Left ventricle myocardium superior (tissue), 1 donor: ENCODE data around the gene BATF3. TPM values are rescaled to one million over a fixed set of nuclear protein-coding genes. Genes with fewer than 3 reads are reported as not detected.
A peak's percentile ranks its signal among the peaks of the same experiment; 100 is the strongest.

Source experiments
- ATAC-seq: fragments of 200-7000 bp; cut with Tn5 transposase; one replicate; pipeline ENCODE4 v1.9.1; 2020; ENCODE audit warnings: mild to moderate bottlenecking, moderate library complexity
- DNase-seq: peaks from one replicate; pipeline ENCODE4 v3.0.0-alpha.2; 2020
- intact Hi-C: fragments of 100-400 bp; cut with micrococcal nuclease; formaldehyde crosslinking; loops from one replicate; pipeline ENCODE4 v1.11.0; 2022
- total RNA-seq: library from RNA; stranded (reverse); fragmentation: NEBNext Ultra II Directional; extraction: Animal tissue kit (Norgen Biotek cat#: 25700); gene quantifications from one replicate; pipeline ENCODE4 v1.2.1, GENCODE V29; 2021
- donor health status: DM: no; HTN: yes; CAD: no; lungs with severe emphysema.

BATF3 gene
- total RNA-seq, 1 donor from 2014 or later = 1.6 TPM

DNA sequence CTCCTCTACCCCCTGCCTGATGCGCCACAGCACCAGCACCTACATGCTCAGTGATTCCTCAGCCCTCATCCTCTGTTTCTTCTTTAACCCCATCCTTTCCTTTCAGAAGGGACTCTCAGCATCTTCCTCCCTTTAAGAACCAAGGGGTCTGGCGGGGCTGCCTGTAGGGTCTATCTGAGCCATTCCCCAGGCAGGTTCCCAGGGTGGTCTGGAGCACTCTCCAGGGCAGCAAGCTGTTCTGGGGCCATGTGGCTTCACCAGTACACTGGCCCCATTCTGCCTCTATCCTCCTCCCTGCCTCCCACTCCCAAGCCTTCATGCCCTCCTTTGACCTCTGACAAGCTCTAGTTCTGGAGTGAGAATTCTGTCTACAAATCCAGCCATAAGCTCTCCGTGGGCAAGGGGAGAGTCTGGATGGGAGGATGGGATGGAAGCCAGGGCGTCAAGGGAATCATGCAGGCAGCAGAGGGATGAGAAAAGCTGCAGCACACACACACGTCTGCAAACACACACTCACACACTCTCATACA is 10.4 kb downstream of the BATF3 start:
- intact Hi-C loops = no loop called here
- no peak for ATAC-seq

DNA sequence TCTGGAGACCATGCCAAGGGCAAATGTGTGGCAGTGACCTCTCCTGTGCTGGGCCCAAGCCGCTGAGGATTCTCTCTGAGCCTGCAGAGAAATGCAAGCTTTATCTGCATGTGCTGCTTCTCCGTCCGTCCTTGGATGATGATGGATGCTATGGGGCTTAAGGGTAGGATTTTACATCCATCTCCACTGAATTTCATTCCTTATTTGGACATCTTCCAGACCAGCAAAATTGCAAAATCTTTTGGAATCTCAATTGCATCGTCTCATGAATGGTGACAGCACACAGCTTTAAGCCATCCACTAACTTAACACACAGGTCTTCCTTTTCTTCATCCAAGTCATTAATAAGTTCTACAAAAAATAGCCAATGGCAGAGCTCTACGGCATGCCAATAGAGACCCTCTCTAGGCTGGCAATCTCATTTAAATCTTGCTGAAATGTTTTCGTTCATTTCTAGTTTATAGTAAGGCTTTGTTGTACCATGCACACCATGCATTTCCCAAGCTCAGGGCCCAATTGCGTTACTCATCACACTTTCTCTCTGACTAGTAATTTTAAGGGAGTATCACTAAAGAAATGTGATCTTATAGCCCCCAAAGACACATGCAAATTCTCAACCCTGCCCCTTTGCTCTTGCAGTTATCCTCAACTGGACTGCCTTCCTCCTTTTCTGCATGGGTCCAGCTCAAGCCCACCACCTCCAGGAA is 11.1 kb downstream of the BATF3 start:
- no peak for DNase-seq
- intact Hi-C loops = no loop called here
- ATAC-seq = no peak

More for the DNA sequence above, 10.4 kb downstream of the BATF3 start:
- DNase-seq = no peak

DNA sequence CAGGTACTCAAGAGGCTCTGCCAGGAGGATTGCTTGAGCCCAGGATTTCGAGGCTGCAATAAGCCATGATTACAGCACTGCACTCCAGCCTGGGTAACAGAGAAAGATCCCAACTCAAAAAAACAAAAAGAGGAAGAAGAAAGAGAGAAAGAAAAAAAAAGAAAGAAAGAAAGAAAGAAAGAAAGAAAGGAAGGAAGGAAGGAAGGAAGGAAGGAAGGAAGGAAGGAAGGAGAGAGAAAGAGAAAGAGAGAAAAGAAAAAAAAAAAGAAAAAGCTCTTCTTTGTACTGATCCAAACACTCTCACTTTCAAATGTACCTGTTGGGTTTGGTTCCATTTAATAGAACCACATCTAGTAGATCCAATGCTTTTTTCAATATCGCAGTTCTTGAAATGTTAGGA is 11.8 kb downstream of the BATF3 start:
- intact Hi-C loops = no loop called here
- ATAC-seq (no peak), DNase-seq (no peak)

DNA sequence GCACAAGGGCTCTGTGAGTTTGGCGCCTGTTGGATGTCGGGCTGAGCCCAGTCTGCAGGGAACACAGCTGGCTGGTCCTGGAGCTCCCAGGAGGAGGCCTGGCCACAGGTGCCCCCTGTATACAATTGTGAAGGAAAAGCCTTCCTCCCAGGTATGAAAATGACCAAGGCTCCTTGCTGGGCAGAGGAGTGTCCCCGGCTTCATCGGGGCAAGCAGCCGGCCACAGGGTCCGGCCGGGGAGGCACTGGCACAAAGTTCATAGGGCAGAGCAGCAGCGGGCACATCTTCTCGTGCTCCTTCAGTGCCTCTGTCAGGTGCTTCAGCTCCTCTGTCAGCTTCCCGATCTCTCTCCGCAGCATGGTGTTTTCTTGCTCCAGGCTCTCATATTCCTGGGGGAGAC is 13.0 kb downstream of the BATF3 start:
- intact Hi-C loops = no loop called here
- no peak for ATAC-seq
- DNase-seq = no peak

DNA sequence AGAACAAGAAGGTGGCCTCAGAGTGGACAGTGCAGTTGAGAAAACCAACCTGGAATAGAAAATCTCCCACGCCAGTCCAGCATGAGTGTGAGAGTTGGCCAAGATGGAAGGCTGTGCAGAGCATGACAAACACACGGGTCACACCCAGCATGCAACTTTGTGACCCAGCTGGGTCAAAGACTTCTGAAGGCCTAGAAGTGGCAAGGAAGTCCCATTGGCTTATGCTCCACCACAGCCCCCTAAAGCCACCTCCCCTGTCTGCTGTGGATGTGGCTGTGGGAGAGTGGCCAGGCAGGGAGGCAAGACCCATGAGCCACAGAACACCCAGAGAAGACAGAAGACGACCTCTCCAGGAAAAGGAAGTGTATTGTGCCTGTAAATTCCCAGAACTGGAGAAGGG is 13.6 kb downstream of the BATF3 start:
- intact Hi-C loops = no loop called here
- DNase-seq (no peak), ATAC-seq (no peak)

DNA sequence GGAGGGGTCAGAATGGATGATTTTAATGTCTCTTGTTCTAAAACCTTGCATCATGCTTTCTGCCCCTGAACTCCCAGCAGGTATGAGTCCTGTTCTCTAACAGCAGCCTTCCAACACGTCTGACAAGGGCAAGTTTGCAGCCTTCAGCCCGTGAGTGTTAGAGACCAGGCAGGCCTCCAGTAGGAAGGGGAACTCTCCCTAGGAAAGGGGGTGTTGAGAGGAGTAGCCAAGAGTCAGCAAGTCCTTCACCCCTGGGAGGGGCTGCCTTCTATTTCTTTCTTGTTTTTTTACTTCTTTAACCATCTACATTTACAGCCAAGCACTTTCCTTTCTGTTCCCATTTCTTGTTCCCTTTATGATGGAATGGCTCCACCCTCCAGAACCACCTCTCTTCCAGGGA is 14.2 kb downstream of the BATF3 start:
- intact Hi-C loops = no loop called here
- no peak for DNase-seq
- ATAC-seq = peak; percentile 39

DNA sequence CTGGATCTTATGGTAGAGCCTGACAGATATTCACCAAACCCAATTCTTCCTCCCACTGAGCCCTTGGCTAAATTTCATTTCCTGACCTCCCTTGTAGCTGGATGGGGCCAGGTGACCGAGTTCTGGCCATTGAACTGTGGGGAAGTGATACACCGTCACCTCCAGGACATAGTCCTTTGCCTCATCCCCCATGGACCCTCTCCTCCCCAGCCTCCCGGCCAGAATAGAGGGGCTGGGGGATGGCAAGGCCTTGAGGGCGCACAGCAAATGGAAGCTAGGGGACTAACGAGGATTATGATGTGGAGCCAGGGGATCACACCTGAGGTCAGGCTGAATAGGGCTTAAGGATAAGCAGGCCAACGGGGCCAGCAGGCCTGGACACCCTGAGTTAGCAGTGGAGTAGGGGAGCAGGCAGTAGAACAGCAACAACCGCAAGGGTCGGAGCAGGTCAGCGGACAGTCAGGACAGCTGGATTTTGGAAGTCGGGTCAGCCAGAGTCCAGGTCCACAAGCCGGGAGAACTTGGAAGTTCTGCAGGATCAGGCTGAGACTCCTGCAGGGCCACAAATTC is 15.0 kb downstream of the BATF3 start:
- no peak for DNase-seq
- no peak for ATAC-seq
- intact Hi-C loops = no loop called here

DNA sequence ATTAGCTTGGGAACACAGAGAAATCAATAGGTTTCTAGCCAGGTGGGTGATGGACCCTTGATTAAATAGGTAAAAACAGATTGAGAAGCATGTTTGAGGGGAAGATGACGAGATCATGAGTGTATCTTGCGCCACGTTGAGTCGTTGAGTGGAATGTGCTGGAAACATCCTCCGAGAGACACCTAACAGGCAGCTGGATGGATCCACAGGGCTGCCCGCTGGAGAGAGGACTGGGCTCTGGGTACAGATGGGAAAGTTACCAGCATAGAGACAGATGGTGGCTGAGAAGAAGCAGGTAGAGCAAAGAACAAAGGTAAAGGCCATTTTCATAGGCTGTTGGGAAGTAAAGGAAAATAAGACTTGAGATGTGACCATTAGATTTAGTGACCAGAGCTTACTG is 15.6 kb downstream of the BATF3 start:
- no peak for ATAC-seq
- intact Hi-C loops = no loop called here
- no peak for DNase-seq

DNA sequence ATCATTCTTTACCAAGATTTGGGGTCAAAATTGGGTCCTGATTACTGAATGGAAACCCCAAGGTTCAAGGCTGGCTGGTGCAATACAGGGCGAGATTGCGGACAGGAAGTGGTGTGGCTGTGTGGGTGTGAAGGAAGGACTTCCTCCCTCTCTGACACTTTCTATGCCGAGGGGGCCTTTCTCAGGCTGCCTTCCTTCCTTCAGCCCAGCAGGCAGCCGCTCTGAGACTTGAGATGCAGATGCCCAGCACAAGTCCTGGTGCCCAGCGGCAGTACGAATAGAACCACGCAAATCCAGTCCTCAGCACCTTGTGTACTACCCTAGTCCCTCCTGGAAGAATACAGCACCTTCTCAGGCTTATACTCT is 16.3 kb downstream of the BATF3 start:
- ATAC-seq (peak; percentile 73), DNase-seq (peak; percentile 42)
- intact Hi-C loops = no loop called here

DNA sequence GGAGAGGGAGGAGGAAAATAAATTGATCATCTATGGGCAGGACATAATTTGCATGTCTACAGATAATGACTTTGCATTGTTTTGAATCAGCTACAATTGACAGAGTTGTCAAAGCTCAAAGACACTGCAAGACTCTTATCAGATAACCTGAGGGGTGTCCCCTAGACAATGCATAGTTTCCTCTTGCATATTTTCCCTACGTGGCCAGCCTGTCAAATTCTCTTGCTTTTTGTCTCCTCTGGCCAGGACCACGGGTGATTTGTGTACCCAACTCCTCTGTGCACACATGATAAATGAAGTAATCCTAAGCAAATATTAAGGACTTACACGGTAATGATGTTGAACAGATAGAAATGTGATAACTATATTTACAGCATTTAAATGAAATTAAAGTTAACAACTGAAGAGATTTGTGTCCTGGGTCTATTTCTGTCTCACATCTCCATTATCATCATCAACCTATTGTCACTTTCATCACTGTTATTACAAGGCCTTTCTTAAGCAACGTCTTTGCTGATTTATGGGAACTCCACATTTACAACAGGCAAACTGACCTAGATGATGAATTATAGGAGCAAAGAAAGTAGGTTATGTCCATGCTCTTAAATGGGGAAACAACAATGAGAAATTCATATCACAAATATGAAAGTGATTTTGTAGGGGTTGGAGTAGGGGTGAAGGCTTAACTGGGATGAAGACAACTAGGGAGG is 18.8 kb downstream of the BATF3 start:
- no peak for DNase-seq
- intact Hi-C loops = no loop called here
- no peak for ATAC-seq

DNA sequence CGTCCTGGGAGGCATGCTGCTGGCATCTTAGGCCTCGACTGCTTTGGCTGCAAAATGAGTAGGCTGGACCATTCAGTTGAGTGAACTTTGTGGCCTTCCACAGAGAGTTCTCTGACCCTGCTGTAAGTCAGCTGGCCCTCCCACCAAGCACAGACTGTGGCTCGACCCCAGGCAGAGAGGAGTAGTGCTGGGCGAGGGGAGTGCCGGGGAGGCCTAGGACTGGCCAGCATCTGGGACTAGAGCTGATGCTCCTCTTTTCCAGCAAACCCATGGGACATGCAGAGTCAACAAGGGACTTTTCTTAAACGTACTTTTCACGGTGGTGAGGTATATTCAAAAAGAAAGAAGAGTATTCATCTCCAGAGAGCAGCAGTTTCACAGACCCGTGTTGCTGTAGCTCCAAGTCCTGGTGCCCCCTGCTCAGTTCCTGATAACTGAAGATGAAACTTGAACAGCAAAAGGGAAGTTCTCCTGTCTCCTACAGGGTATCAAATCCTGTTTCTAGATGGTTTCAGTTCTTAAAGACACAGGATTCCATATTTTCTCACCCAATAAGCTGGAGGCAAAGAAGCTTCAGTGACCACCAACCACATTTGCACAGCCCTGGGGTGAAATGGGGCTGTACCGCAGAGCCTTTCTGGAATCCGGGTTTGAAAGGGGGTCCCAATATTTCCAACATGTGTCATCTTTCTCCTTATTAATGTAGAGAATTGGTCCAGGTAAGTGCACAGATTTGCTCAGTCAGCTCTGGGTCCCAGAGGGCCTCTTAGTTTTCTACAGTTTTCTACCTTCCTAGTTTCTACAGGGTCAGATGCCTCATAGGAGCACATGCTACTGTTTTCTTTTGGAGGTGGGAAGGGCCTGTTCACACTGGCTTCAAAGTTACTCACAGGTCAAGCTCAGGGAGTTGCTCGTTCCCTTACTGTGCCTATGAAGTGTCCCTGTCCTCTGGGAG is 20.9 kb downstream of the BATF3 start:
- no peak for DNase-seq
- intact Hi-C loops = no loop called here
- no peak for ATAC-seq

DNA sequence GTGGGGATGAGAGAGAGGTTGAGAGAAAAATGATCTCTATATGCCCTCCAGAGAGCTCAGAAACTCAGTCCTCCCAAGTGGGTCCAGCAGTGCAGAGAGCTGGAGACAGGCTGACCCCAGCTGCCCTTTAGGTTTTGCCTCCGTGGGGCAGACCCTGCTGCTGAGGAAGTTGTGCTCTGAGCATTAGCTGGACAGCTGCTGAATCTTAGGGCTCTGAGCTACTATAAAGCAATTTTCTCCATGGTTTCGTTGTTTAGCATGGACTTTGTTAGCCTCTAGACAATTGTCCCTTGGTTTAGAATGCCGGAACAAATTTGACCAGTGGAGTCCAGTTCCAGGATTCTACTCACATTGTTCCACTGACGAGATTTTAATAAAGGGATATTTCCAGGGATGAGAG is 22.1 kb downstream of the BATF3 start:
- ATAC-seq = no peak
- intact Hi-C loops = no loop called here
- no peak for DNase-seq

DNA sequence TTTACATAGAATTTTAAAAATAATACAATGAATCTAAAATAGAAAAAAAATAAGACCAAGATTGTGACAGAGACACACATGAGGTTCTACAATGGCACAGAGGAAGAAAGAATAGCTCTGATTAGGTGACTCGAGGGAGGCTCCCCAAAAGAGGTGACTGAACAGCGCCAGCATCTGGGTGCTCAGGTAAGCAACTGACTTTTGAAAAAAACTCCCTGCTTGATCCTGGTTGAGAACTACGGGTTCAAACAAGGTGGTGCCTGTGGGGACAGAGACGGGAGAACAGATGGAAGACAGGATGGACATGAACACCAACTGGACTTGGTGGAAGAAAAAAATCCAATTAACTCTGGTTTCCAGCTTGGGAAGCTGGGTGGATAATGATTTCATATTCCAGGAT is 22.5 kb downstream of the BATF3 start:
- ATAC-seq (no peak), DNase-seq (no peak)
- intact Hi-C loops = no loop called here

DNA sequence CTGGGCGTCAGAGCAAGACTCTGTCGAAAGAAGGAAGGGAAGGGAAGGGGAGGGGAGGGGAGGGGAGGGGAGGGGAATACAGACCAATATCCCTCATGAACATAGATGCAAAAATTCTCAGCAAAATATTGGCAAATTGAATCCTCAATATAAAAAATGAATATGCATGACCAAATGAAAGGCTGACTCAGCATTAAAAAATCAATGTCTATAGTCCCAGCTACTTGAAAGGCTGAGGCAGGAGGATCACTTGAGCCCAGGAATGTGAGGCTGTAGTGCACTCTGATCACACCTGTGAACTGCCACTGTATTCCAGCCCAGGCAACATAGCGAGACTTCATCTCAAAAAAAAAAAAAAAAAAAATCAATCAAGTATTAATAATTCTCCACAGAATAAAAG is 24.0 kb downstream of the BATF3 start:
- intact Hi-C loops = no loop called here
- ATAC-seq (no peak), DNase-seq (no peak)

DNA sequence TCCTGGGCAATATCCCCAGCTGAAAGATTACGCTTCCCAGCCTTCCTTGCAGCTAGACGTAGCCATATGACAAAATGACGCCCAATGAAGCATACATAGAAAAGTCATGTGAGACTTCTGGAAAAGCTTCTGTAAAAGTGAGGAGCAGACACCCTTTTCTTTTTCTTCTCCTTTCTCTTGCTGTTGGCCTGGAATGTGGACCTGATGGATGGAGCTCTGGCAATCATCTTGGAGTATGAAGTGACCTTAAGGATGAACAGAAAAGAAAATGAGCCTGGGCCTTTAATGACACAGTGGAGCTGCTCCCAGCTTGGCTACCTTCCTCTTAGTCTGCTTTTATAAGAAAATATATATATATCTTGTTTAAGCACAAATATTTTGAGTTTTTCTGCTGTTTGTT is 24.8 kb downstream of the BATF3 start:
- intact Hi-C loops = no loop called here
- DNase-seq (no peak), ATAC-seq (no peak)

DNA sequence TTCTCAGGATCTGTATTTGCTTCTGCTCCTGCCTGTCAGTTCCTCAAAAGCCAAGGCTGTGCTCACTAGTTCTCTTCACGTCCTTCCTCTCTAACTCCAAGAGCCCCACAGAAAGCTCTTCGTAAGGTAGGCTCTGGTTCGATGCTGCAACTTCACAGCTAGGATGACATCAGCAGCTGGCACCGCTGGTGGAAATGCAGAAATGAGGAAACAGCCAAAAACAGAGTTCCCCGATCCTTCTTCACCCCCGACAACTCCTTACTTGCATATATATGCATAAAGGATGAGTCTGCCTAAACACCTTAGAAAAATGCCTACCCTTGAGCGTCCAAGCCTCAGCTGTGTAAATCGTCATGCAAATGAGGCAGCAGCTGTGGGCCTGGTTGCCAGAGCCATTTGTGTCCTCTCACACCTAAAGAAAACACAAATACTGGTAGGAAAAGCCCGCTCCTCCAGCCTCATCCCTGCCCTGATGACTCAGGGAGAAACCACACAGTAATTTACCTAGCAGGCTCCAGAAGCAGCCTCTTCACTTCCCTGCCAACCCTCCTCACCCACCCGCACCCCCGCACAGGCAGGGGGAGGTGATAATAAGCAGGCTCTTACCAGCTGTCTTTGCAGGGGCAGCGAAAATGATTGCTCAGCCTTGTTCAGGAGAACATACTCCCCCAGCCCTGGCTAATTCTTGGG is 28.2 kb downstream of the BATF3 start:
- intact Hi-C loops = no loop called here

DNA sequence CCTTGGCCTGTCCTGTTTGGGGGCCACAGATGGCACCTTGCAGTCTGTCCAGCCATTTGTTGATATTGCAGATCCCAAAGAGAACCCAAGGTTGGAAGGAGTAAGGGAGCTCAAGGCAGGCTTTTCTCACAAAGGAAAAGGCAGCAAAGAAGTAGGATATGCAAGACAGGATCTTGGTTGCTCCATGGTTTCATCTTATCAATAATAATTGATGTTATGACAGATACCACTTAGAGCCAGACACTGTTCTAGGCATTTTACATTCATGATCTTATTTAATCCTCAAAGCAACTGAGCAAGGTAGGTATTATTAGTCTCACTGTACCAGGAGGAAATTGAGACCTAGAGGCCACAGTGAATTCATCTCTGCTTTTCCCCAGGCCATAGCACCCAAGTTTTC is 28.8 kb downstream of the BATF3 start:
- ATAC-seq = no peak
- intact Hi-C loops = no loop called here
- DNase-seq = no peak

More for the DNA sequence above, 28.2 kb downstream of the BATF3 start:
- ATAC-seq (peak; percentile 47), DNase-seq (no peak)

DNA sequence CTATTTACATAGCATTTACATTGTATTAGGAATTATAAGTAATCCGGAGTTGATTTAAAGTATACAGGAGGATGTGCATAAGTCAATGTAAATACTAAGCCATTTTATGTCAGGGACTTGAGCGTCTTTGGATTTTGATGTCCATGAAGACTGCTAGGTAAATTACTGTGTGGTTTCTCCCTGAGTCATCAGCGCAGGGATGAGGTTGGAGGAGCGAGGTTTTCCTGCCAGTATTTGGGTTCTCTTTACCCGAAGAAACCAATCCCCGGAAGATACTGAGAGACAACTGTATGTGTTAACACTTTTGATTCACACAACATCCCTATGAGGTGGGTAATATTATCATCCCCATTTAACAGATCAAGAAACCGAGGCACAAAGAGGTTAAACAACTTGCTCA is 29.3 kb downstream of the BATF3 start:
- intact Hi-C loops = no loop called here
- no peak for DNase-seq
- ATAC-seq = no peak

DNA sequence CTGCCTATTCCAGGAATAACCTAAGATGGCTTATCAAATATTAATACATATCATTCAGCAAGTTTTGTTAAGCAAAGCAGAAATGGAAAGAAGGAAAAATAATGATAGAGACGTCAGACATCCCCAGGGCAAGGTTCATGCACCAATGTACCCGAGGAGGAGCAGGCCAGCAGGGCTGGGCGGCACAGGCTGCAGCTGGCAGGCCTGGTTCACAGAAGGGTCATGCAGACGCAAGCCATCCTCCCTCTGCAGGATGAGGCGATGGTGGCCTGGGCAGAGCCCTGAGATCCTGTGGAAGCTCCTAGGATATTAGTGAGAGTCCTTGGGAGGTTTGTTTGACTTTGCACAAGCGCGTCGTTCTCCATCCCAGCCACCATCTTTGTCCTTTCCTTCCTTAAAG is 30.0 kb downstream of the BATF3 start:
- DNase-seq = no peak
- intact Hi-C loops = loop anchor here (10.0 kb wide), 1 partner anchor 105 kb away; no protein-coding TSS in a partner anchor
- ATAC-seq = no peak
